Activated CD4-positive, alpha-beta T cell treated with anti-CD3 and anti-CD28 coated beads for 36 hours (primary cell): ENCODE data around the gene CAMTA1. TPM values are rescaled to one million over a fixed set of nuclear protein-coding genes. Genes with fewer than 3 reads are reported as not detected.
"Not testable (repeated sequence)": the region's sequence is repeated elsewhere in the genome, so short reads cannot be mapped to it uniquely, and the experiment has no call there.

Source experiments
- ATAC-seq: fragments of 200-7000 bp; cut with Tn5 transposase; one replicate; pipeline ENCODE4 v1.10.0; 2021; ENCODE audit warnings: mild to moderate bottlenecking, moderate library complexity
- CTCF ChIA-PET: fragments of 350-600 bp; sonication (Branson Sonifier 250); formaldehyde crosslinking; loops from one replicate; lab custom pipeline; 2021; ENCODE audit warnings: antibody characterized with exemption; lab: Charles Lee
- POLR2A ChIA-PET: fragments of 350-600 bp; sonication (Branson Sonifier 250); formaldehyde crosslinking; loops from one replicate; lab custom pipeline; 2021; ENCODE audit warnings: antibody characterized with exemption, inconsistent platforms; lab: Charles Lee
- DNase-seq: peaks from one replicate; pipeline ENCODE4 v3.0.0-alpha.2; 2020
- H3K27ac Mint-ChIP-seq: one replicate; pipeline ENCODE4 v1.8.0; 2021; ENCODE audit warnings: mixed read lengths
- H3K27me3 Mint-ChIP-seq: one replicate; pipeline ENCODE4 v1.8.0; 2021; ENCODE audit warnings: mixed read lengths
- H3K36me3 Mint-ChIP-seq: one replicate; pipeline ENCODE4 v1.8.0; 2021; ENCODE audit warnings: low read depth, mixed read lengths
- H3K4me1 Mint-ChIP-seq: one replicate; pipeline ENCODE4 v1.8.0; 2021; ENCODE audit warnings: mixed read lengths
- H3K4me3 Mint-ChIP-seq: one replicate; pipeline ENCODE4 v1.8.0; 2021; ENCODE audit warnings: mild to moderate bottlenecking, moderate library complexity, mixed read lengths
- H3K9me3 Mint-ChIP-seq: one replicate; pipeline ENCODE4 v1.8.0; 2021; ENCODE audit warnings: low read depth, mixed read lengths
- intact Hi-C, 2 experiments: fragments of 100-400 bp; cut with DNase I in 1 of 2; cut with micrococcal nuclease in 1 of 2; formaldehyde crosslinking; loops; one replicate each; pipeline versions ENCODE4 v1.14.2 to v1.15.1; 2022 to 2024; cut with DNase I, micrococcal nuclease
- total RNA-seq, 2 experiments: library from RNA; stranded (reverse); gene quantifications; one replicate each; pipeline ENCODE4 v1.2.3, GENCODE V29; 2021

Gene CAMTA1
- total RNA-seq, 2 experiments from 2014 or later = 62.3 to 76.7 TPM

GRCh38 chr1:7371926-7372325, 586.7 kb downstream of the CAMTA1 start:
- DNase-seq (no peak), ATAC-seq (no peak)
- H3K9me3 Mint-ChIP-seq = no peaks in the 10 kb centered on the region
- no peaks in the 10 kb centered on the region for H3K4me1 Mint-ChIP-seq
- H3K27me3 Mint-ChIP-seq = no peaks in the 10 kb centered on the region
- H3K27ac Mint-ChIP-seq = no peak overlapping the region
- no peak overlapping the region for H3K4me3 Mint-ChIP-seq
- no peaks in the 10 kb centered on the region for H3K36me3 Mint-ChIP-seq
- intact Hi-C loops = no loop called here
- POLR2A ChIA-PET = no interaction called here
- CTCF ChIA-PET = no interaction called here

GRCh38 chr1:7372477-7373120, 587.3 kb downstream of the CAMTA1 start:
- DNase-seq (no peak), ATAC-seq (no peak)
- ChIA-PET CTCF (no interaction called here), POLR2A (no interaction called here)
- intact Hi-C loops = no loop called here
- Mint-ChIP-seq H3K27ac (no peak overlapping the region), H3K27me3 (no peaks in the 10 kb centered on the region), H3K4me1 (no peaks in the 10 kb centered on the region), H3K4me3 (no peak overlapping the region), H3K9me3 (no peaks in the 10 kb centered on the region), H3K36me3 (no peaks in the 10 kb centered on the region)

- H3K9me3 Mint-ChIP-seq = no peaks in the 10 kb centered on the region
These were observed 588.0 kb downstream of the CAMTA1 start for GRCh38 chr1:7373251-7373650.

GRCh38 chr1:7373876-7374562, 588.8 kb downstream of the CAMTA1 start:
- DNase-seq (no peak), ATAC-seq (no peak)
- ChIA-PET POLR2A (no interaction called here), CTCF (no interaction called here)
- Mint-ChIP-seq H3K9me3 (no peaks in the 10 kb centered on the region), H3K27me3 (peaks cover 2% of the 10 kb centered on the region), H3K4me1 (no peaks in the 10 kb centered on the region), H3K27ac (no peak overlapping the region), H3K4me3 (no peak overlapping the region), H3K36me3 (no peaks in the 10 kb centered on the region)
- intact Hi-C loops = no loop called here

More at GRCh38 chr1:7373251-7373650, 588.0 kb downstream of the CAMTA1 start:
- no peaks in the 10 kb centered on the region for H3K4me1 Mint-ChIP-seq
- no peak for ATAC-seq
- ChIA-PET CTCF (no interaction called here), POLR2A (no interaction called here)
- H3K4me3 Mint-ChIP-seq = no peak overlapping the region
- no peak overlapping the region for H3K27ac Mint-ChIP-seq
- DNase-seq = no peak
- peaks cover 2% of the 10 kb centered on the region for H3K27me3 Mint-ChIP-seq
- no peaks in the 10 kb centered on the region for H3K36me3 Mint-ChIP-seq
- intact Hi-C loops = no loop called here

- no peak overlapping the region for H3K4me3 Mint-ChIP-seq
These were observed 589.4 kb downstream of the CAMTA1 start for GRCh38 chr1:7374563-7375160.

GRCh38 chr1:7375329-7375728, 590.1 kb downstream of the CAMTA1 start:
- Mint-ChIP-seq H3K4me3 (no peak overlapping the region), H3K4me1 (no peaks in the 10 kb centered on the region), H3K27me3 (peaks cover 3% of the 10 kb centered on the region), H3K27ac (no peak overlapping the region), H3K36me3 (no peaks in the 10 kb centered on the region), H3K9me3 (no peaks in the 10 kb centered on the region)
- intact Hi-C loops = no loop called here
- ChIA-PET CTCF (no interaction called here), POLR2A (no interaction called here)
- DNase-seq (no peak), ATAC-seq (no peak)

More at GRCh38 chr1:7374563-7375160, 589.4 kb downstream of the CAMTA1 start:
- Mint-ChIP-seq H3K9me3 (no peaks in the 10 kb centered on the region), H3K27ac (no peak overlapping the region), H3K36me3 (no peaks in the 10 kb centered on the region), H3K27me3 (peaks cover 2% of the 10 kb centered on the region), H3K4me1 (no peaks in the 10 kb centered on the region)
- DNase-seq = no peak
- intact Hi-C loops = no loop called here
- CTCF ChIA-PET = no interaction called here
- POLR2A ChIA-PET = no interaction called here
- no peak for ATAC-seq

- H3K4me3 Mint-ChIP-seq = no peak overlapping the region
- ATAC-seq = no peak
- no peaks in the 10 kb centered on the region for H3K36me3 Mint-ChIP-seq
- intact Hi-C loops = no loop called here
- no peaks in the 10 kb centered on the region for H3K4me1 Mint-ChIP-seq
- ChIA-PET POLR2A (no interaction called here), CTCF (no interaction called here)
- peaks cover 3% of the 10 kb centered on the region for H3K27me3 Mint-ChIP-seq
- no peak for DNase-seq
- no peaks in the 10 kb centered on the region for H3K9me3 Mint-ChIP-seq
- no peak overlapping the region for H3K27ac Mint-ChIP-seq
These were observed 590.8 kb downstream of the CAMTA1 start for GRCh38 chr1:7375781-7376660.

- H3K9me3 Mint-ChIP-seq = no peaks in the 10 kb centered on the region
- no peak overlapping the region for H3K27ac Mint-ChIP-seq
- intact Hi-C loops = no loop called here
- no peaks in the 10 kb centered on the region for H3K36me3 Mint-ChIP-seq
- ChIA-PET POLR2A (no interaction called here), CTCF (no interaction called here)
- H3K4me1 Mint-ChIP-seq = no peaks in the 10 kb centered on the region
- H3K27me3 Mint-ChIP-seq = peaks cover 3% of the 10 kb centered on the region
- ATAC-seq (no peak), DNase-seq (no peak)
- no peak overlapping the region for H3K4me3 Mint-ChIP-seq
These were observed 591.4 kb downstream of the CAMTA1 start for GRCh38 chr1:7376676-7377075.

GRCh38 chr1:7378346-7379130, 593.3 kb downstream of the CAMTA1 start:
- DNase-seq = no peak
- intact Hi-C loops = no loop called here
- Mint-ChIP-seq H3K27me3 (peaks cover 4% of the 10 kb centered on the region), H3K36me3 (no peaks in the 10 kb centered on the region), H3K9me3 (peaks cover 3% of the 10 kb centered on the region), H3K4me3 (no peak overlapping the region), H3K27ac (no peak overlapping the region), H3K4me1 (no peaks in the 10 kb centered on the region)
- ATAC-seq = no peak
- POLR2A ChIA-PET = no interaction called here
- CTCF ChIA-PET = no interaction called here

GRCh38 chr1:7379441-7379971, 594.3 kb downstream of the CAMTA1 start:
- Mint-ChIP-seq H3K36me3 (no peaks in the 10 kb centered on the region), H3K27me3 (peaks cover 6% of the 10 kb centered on the region), H3K4me3 (no peak overlapping the region), H3K27ac (no peak overlapping the region), H3K4me1 (no peaks in the 10 kb centered on the region), H3K9me3 (peaks cover 3% of the 10 kb centered on the region)
- CTCF ChIA-PET = no interaction called here
- ATAC-seq = no peak
- intact Hi-C loops = no loop called here
- no peak for DNase-seq
- POLR2A ChIA-PET = no interaction called here

- H3K9me3 Mint-ChIP-seq, ATAC-seq, H3K4me1 Mint-ChIP-seq, H3K36me3 Mint-ChIP-seq, H3K27me3 Mint-ChIP-seq, POLR2A ChIA-PET, H3K4me3 Mint-ChIP-seq, intact Hi-C loops, CTCF ChIA-PET, H3K27ac Mint-ChIP-seq, DNase-seq: not testable (repeated sequence)
These were observed 594.8 kb downstream of the CAMTA1 start for GRCh38 chr1:7380068-7380467.
